ENCODE results near the gene SLC35D2. TPM values are rescaled to one million over a fixed set of nuclear protein-coding genes. Genes with fewer than 3 reads are reported as not detected.

SLC35D2 gene
- total RNA-seq, 4 donors from 2014 or later: 20.5 to 29.5 (median 21.8) TPM

DNA sequence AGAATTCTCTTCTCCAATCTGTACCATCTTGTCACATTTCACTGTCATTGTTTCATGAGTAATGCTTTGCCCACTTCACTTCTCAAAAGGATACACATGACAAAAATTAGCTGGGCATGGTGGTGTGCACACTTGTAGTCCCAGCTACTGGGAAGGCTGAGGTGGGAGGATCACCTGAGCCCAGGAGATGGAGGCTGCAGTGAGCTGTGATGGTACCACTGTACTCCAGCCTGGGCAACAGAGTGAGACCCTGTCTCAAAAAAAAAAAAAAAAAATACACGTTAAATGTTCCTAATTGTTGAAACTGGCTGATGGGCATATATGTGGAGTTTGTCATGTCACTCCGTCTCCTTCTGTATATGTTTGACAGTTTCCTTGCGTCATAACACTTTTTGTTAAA, 45.2 kb downstream of the SLC35D2 start:
- intact Hi-C loops (cut with DNase I): no loop called here
- TF ChIP-seq POLR2AphosphoS5 (IDR thresholded peaks at IDR 0.05) (no peak), POLR2A (IDR thresholded peaks at IDR 0.05; ENCODE audit: low read depth) (no peak)
- TF ChIP-seq, protein P1, sequence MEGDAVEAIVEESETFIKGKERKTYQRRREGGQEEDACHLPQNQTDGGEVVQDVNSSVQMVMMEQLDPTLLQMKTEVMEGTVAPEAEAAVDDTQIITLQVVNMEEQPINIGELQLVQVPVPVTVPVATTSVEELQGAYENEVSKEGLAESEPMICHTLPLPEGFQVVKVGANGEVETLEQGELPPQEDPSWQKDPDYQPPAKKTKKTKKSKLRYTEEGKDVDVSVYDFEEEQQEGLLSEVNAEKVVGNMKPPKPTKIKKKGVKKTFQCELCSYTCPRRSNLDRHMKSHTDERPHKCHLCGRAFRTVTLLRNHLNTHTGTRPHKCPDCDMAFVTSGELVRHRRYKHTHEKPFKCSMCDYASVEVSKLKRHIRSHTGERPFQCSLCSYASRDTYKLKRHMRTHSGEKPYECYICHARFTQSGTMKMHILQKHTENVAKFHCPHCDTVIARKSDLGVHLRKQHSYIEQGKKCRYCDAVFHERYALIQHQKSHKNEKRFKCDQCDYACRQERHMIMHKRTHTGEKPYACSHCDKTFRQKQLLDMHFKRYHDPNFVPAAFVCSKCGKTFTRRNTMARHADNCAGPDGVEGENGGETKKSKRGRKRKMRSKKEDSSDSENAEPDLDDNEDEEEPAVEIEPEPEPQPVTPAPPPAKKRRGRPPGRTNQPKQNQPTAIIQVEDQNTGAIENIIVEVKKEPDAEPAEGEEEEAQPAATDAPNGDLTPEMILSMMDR (IDR thresholded peaks at IDR 0.05): no peak
- Histone ChIP-seq H3K27me3 (no peaks in the 10 kb centered on the region), H3K4me3 (no peak overlapping the region), H3K9me3 (no peaks in the 10 kb centered on the region), H3K27ac (replicated peaks in 1 of 4) (no peak overlapping the region), H3K4me1 (peaks cover 6 to 31% (median 15%) of the 10 kb centered on the region in 4 donors), H3K36me3 (peaks cover 0 to 25% (median 16%) of the 10 kb centered on the region in 4 donors)
- 94% methylated on average over 3 of the region's 3 CpGs for WGBS
- DNase-seq (ENCODE audit: extremely low spot score): no peak

DNA sequence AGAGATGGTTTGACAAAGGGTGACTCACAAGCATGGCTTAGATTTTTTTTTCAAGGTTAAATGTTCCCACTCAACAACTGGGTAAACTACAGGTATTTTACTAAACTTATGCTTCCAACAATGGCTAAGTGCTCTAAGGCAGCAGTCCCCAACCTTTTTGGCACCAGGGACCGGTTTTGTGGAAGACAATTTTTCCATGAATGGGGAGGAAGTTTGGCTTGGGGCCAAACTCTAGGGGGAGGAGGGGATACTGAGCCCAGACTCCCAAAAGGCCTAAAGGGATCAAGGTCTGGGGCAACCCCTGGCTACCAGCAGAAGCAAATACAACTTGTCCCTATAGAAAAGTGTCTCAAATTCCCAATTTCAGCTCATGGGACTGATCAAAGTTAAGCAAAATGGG, 49.6 kb downstream of the SLC35D2 start:
- DNase-seq (ENCODE audit: extremely low spot score): no peak
- Histone ChIP-seq H3K27me3 (no peaks in the 10 kb centered on the region), H3K36me3 (peaks cover 12 to 37% (median 20%) of the 10 kb centered on the region in 4 donors), H3K27ac (replicated peaks in 1 of 4) (no peak overlapping the region), H3K9me3 (no peaks in the 10 kb centered on the region), H3K4me3 (no peak overlapping the region), H3K4me1 (peaks cover 0 to 3% (median 1%) of the 10 kb centered on the region in 4 donors)
- intact Hi-C loops (cut with DNase I): no loop called here
- WGBS: 44% methylated on average over 1 of the region's 1 CpG
- TF ChIP-seq EP300 (IDR thresholded peaks at IDR 0.05) (no peak), POLR2AphosphoS5 (IDR thresholded peaks at IDR 0.05) (no peak), POLR2A (IDR thresholded peaks at IDR 0.05; ENCODE audit: low read depth) (no peak)
- TF ChIP-seq, protein P1 (IDR thresholded peaks at IDR 0.05): no peak

DNA sequence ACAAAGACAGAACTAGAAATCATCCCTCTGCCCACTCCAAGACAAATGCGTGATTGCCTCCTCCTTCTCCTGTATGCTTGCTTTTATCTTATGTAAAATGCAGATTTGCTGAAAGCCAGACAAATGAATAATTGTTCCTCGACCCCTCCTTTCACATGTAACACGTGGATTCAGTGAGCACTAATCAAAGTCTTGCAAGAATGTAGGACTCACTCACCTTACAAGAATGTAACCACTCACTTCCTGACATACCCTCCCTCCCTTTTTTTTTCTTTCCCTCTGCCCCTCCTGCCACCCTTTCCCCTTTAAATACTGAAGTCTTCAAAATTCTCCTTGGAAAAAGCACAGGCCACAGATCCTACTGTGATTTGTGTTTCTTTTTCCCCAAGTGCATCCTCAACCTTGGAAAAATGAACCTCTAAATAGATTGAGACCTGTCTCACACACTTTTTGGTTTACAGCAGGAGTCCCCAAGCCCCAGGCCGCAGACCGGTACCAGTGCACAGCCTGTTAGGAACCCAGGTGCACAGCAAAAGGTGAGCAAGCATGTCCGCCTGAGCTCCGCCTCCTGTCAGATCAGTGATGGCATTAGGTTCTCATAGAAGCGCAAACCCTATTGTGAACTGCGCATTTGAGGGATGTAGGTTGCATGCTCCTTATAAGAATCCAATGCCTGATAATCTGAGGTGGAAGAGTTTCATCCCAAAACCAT, 52.1 kb downstream of the SLC35D2 start:
- Histone ChIP-seq H3K36me3 (peaks cover 11 to 37% (median 20%) of the 10 kb centered on the region in 4 donors), H3K27ac (replicated peaks in 1 of 4) (no peak overlapping the region), H3K27me3 (no peaks in the 10 kb centered on the region), H3K4me3 (no peak overlapping the region), H3K9me3 (no peaks in the 10 kb centered on the region), H3K4me1 (peaks cover 0 to 3% (median 0%) of the 10 kb centered on the region in 4 donors)
- DNase-seq (ENCODE audit: extremely low spot score): no peak
- TF ChIP-seq EP300 (IDR thresholded peaks at IDR 0.05) (no peak), POLR2A (IDR thresholded peaks at IDR 0.05; ENCODE audit: low read depth) (no peak), POLR2AphosphoS5 (IDR thresholded peaks at IDR 0.05) (no peak)
- TF ChIP-seq, protein P1 (IDR thresholded peaks at IDR 0.05): no peak
- intact Hi-C loops (cut with DNase I): no loop called here
- 82% methylated on average over 9 of the region's 9 CpGs for WGBS

DNA sequence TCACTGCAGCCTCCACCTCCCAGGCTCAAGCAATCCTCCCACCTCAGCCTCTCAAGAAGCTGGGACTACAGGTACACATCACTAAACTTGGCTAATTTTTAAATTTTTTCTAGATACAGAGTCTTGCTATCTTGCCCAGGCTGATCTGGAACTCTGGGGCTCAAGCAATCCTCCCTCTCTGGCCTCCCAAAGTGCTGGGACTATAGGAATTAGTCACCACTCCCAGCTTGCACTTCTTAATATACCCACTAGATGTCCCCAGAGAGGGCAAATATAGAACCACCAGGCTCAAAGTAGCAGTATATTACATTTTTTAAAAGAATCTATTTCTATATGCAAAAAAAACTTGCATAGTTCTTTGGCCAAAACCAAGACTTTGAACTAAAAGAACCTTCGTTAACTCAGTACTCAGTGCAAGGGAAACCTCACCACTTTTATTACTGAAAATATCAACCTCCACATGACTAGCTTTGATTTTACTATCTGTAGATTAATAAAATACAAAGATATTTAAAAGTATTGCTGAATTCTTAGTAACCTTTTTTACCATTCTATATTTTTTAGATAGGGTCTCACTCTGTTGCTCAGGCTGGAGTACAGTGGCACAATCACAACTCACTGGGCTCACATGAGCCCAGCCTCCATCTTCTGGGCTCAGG, 55.7 kb downstream of the SLC35D2 start:
- H3K9me3 ChIP-seq: no peaks in the 10 kb centered on the region
- no peak overlapping the region for H3K27ac ChIP-seq (replicated peaks in 1 of 4)
- H3K36me3 ChIP-seq: peaks cover 0 to 37% (median 29%) of the 10 kb centered on the region in 4 donors
- 47% methylated on average over 1 of the region's 1 CpG for WGBS
- TF ChIP-seq, protein P1 (IDR thresholded peaks at IDR 0.05): peak; percentile 72 to 97 (median 92)
- TF ChIP-seq POLR2AphosphoS5 (IDR thresholded peaks at IDR 0.05) (no peak), EP300 (IDR thresholded peaks at IDR 0.05) (no peak)
- no peaks in the 10 kb centered on the region for H3K4me1 ChIP-seq
- DNase-seq (ENCODE audit: extremely low spot score): no peak
- intact Hi-C loops (cut with DNase I): loop anchor here (2.0 kb wide), 1 partner anchor 339 kb away; no protein-coding TSS in a partner anchor
- no peaks in the 10 kb centered on the region for H3K27me3 ChIP-seq
- no peak overlapping the region for H3K4me3 ChIP-seq
